Measurements from ENCODE around the gene RCAN1.
"Not testable (repeated sequence)": the region's sequence is repeated elsewhere in the genome, so short reads cannot be mapped to it uniquely, and the experiment has no call there.

RCAN1 gene

GRCh38 chr21:34606621-34607020 lies 8.3 kb downstream of the RCAN1 start:
- H3K4me3 ChIP-seq (ENCODE audit: low read length) = no peak overlapping the region
- TF ChIP-seq CTCF (conservative IDR thresholded peaks at IDR 0.05; ENCODE audit: low read depth, low read length) = no peak
- DNase-seq (ENCODE audit: low read depth) = no peak

- no peak for DNase-seq (ENCODE audit: low read depth)
- H3K4me3 ChIP-seq (ENCODE audit: low read length) = no peak overlapping the region
- no peak for TF ChIP-seq CTCF (conservative IDR thresholded peaks at IDR 0.05; ENCODE audit: low read depth, low read length)
Observed at GRCh38 chr21:34606051-34606450, 8.9 kb downstream of the RCAN1 start.

GRCh38 chr21:34604956-34605355 lies 10.0 kb downstream of the RCAN1 start:
- H3K4me3 ChIP-seq (ENCODE audit: low read length); DNase-seq (ENCODE audit: low read depth): not testable (repeated sequence)

- DNase-seq (ENCODE audit: low read depth) = no peak
- TF ChIP-seq CTCF (conservative IDR thresholded peaks at IDR 0.05; ENCODE audit: low read depth, low read length) = no peak
- no peak overlapping the region for H3K4me3 ChIP-seq (ENCODE audit: low read length)
Observed at GRCh38 chr21:34604556-34604955, 10.4 kb downstream of the RCAN1 start.

GRCh38 chr21:34603710-34604057 lies 11.2 kb downstream of the RCAN1 start:
- DNase-seq (ENCODE audit: low read depth) = no peak
- TF ChIP-seq CTCF (conservative IDR thresholded peaks at IDR 0.05; ENCODE audit: low read depth, low read length) = no peak
- H3K4me3 ChIP-seq (ENCODE audit: low read length) = no peak overlapping the region

- TF ChIP-seq CTCF (conservative IDR thresholded peaks at IDR 0.05; ENCODE audit: low read depth, low read length) = peak; percentile 79
- H3K4me3 ChIP-seq (ENCODE audit: low read length) = no peak overlapping the region
- DNase-seq (ENCODE audit: low read depth) = no peak
Observed at GRCh38 chr21:34603002-34603709, 11.8 kb downstream of the RCAN1 start.

GRCh38 chr21:34602061-34602460 lies 12.9 kb downstream of the RCAN1 start:
- DNase-seq (ENCODE audit: low read depth) = no peak
- TF ChIP-seq CTCF (conservative IDR thresholded peaks at IDR 0.05; ENCODE audit: low read depth, low read length) = no peak
- H3K4me3 ChIP-seq (ENCODE audit: low read length) = no peak overlapping the region
